ENCODE measurements around the gene FFAR1. TPM values are rescaled to one million over a fixed set of nuclear protein-coding genes. Genes with fewer than 3 reads are reported as not detected.

The FFAR1 gene
- total RNA-seq, 6 donors from 2014 or later, result 0.17 TPM; not detected in 5

DNA sequence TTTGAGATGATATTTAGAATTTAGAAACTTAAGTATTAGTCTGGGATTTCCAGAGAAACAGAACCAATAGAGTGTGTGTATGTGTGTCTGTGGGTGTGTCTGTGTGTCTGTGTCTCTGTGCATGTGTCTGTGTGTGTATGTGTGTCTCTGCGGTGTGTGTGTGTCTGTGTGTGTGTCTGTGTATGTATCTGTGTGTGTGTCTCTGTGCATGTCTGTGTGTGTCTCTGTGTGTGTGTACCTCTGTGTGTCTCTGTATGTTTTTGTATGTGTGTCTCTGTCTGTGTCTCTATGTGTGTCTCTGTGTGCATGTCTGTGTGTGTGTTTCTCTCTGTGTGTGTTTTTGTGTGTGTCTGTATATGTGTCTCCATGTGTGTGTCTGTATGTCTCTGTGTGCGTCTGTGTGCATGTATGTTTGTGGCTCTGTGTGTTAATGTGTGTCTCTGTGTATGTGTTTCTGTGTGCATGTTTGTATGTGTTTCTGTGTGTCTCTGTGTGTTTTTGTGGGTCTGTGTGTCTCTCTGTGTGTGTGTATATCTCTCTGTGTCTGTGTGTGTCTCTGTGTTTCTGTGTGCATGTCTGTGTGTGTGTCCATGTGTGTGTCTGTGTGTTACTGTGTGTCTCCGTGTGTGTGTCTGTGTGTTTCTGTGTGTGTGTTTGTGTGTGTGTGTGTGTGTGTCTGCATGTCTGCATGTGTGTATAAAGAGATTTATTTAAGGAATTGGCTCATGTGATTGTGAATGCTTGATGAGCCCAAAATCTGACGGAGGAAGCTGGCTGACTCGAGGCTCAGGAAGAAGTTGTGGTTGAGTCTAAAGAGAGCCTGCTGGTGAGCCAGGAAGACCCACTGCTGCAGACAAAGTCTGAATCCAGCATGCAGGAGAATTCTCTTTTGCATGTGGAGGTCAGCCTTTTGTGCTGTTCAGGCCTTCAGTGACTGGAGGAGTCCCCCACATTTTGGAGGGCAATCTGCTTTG, 45.3 kb downstream of the FFAR1 start:
- H3K9me3 ChIP-seq, result no peaks in the 10 kb centered on the region
- 66 to 68% methylated on average over 5 of the region's 5 CpGs for WGBS, 2 donors
- H3K27me3 ChIP-seq, result no peaks in the 10 kb centered on the region
- no peak overlapping the region for H3K27ac ChIP-seq
- H3K4me3 ChIP-seq, result no peak overlapping the region
- H3K4me1 ChIP-seq, result peaks cover 0 to 3% (median 0%) of the 10 kb centered on the region in 4 donors
- ATAC-seq (ENCODE audit: low FRiP score in 2 of 2), result no peak
- no peaks in the 10 kb centered on the region for H3K36me3 ChIP-seq
- no peak for DNase-seq
- TF ChIP-seq, protein P1, sequence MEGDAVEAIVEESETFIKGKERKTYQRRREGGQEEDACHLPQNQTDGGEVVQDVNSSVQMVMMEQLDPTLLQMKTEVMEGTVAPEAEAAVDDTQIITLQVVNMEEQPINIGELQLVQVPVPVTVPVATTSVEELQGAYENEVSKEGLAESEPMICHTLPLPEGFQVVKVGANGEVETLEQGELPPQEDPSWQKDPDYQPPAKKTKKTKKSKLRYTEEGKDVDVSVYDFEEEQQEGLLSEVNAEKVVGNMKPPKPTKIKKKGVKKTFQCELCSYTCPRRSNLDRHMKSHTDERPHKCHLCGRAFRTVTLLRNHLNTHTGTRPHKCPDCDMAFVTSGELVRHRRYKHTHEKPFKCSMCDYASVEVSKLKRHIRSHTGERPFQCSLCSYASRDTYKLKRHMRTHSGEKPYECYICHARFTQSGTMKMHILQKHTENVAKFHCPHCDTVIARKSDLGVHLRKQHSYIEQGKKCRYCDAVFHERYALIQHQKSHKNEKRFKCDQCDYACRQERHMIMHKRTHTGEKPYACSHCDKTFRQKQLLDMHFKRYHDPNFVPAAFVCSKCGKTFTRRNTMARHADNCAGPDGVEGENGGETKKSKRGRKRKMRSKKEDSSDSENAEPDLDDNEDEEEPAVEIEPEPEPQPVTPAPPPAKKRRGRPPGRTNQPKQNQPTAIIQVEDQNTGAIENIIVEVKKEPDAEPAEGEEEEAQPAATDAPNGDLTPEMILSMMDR (IDR thresholded peaks at IDR 0.05), result no peak
- no peak for TF ChIP-seq POLR2AphosphoS5 (IDR thresholded peaks at IDR 0.05)
- no peak for TF ChIP-seq POLR2A (IDR thresholded peaks at IDR 0.05)
- no peak for TF ChIP-seq EP300 (IDR thresholded peaks at IDR 0.05)

DNA sequence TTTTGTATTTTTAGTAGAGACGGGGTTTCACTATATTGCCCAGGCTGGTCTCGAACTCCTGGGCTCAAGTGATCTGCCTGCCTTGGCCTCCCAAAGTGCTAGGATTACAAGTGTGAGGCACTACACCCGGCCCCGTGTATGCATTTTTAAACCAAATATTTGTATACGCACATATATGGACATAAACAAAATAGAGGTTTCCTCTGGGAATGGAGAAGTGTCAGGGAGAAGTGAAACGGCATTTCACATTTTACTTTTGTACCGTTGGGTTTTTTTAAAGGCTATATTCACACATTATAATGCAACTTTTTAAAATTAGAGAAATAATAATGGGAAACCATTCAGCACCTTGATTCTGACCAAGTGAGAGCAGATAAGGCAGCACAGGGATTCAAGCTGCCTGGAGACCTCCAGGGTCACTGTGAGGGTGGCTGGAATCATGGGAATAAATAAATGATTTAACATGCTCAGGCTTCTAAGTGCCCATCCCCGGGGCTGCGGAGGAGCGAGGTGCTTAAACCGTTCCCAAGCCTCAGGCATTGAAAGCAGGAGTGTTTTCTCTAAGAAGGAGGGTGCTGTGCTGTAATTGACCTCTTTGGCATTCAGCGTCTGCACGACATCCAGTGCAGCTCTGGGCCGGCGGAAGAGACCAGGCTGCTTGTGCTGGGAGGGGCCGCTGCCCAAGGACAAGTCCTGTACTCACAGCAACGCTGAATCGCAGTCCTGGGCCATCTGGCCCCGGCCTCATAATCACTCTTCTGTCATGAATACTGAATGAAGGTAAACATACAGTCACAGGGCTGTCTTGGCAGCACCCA, 47.9 kb downstream of the FFAR1 start:
- Histone ChIP-seq H3K9me3 (no peaks in the 10 kb centered on the region), H3K27me3 (no peaks in the 10 kb centered on the region), H3K4me1 (peaks cover 0 to 3% (median 0%) of the 10 kb centered on the region in 4 donors), H3K36me3 (no peaks in the 10 kb centered on the region), H3K4me3 (no peak overlapping the region), H3K27ac (no peak overlapping the region)
- WGBS, 2 donors, result 38 to 59% methylated on average over 19 of the region's 19 CpGs
- TF ChIP-seq POLR2A (IDR thresholded peaks at IDR 0.05), result no peak
- TF ChIP-seq, protein P1 (IDR thresholded peaks at IDR 0.05), result no peak
- TF ChIP-seq EP300 (IDR thresholded peaks at IDR 0.05), result no peak
- no peak for TF ChIP-seq POLR2AphosphoS5 (IDR thresholded peaks at IDR 0.05)
- DNase-seq, result peak; percentile 22 to 43
- ATAC-seq (ENCODE audit: low FRiP score in 2 of 2), result peak in 1 of 2 donors; percentile 16

DNA sequence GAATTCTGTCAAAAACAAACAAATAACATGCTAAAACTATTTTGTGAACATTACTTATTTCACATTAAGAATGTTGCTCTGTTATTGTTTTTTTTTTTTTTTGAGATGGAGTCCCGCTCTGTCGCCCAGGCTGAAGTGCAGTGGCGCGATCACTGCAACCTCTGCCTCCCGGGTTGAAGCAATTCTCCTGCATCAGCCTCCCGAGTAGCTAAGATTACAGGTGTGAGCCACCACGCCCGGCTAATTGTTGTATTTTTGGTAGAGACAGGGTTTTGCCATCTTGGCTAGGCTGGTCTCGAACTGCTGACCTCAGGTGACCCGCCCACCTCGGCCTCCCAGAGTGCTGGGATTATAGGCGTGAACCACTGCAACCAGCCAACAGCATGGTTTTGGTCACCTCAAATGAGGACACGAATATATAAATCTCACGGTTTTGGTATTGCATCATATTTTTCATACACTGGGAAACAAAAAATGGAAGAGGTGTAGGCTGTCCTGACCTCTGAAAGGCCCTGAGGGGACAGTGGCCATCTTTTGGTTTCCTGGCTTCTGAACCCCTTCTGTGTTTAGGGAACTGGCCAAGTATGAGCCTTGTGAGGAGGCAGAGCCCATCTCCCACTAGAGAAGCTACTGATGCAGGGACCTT, 48.7 kb downstream of the FFAR1 start:
- no peak for ATAC-seq (ENCODE audit: low FRiP score in 2 of 2)
- WGBS, 2 donors, result 91 to 92% methylated on average over 14 of the region's 14 CpGs

DNA sequence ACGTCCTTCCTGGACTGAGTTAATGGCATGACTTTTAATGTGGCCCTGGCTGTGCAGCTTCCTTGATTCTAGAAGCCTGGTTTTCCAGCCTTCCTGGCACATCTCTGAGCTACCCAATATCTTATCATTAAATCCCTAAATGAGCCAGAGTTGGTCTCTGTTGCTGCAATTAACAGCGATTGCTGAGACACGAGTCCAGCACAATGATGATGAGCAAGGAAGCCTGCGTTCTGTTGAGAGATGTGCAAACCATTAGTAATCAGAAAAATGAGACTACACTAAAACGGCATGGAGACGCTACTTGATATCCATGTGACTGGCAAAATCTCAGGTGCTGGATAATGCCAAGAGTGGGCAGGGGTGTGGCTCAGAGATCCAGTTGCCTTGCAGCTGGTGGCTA, 49.4 kb downstream of the FFAR1 start:
- Histone ChIP-seq H3K4me1 (peaks cover 0 to 3% (median 0%) of the 10 kb centered on the region in 4 donors), H3K36me3 (no peaks in the 10 kb centered on the region), H3K9me3 (no peaks in the 10 kb centered on the region), H3K27me3 (no peaks in the 10 kb centered on the region), H3K27ac (no peak overlapping the region), H3K4me3 (no peak overlapping the region)
- TF ChIP-seq, protein P1 (IDR thresholded peaks at IDR 0.05), result no peak
- no peak for TF ChIP-seq EP300 (IDR thresholded peaks at IDR 0.05)
- no peak for TF ChIP-seq POLR2AphosphoS5 (IDR thresholded peaks at IDR 0.05)
- TF ChIP-seq POLR2A (IDR thresholded peaks at IDR 0.05), result no peak
- ATAC-seq (ENCODE audit: low FRiP score in 2 of 2), result no peak
- no peak for DNase-seq
- 88% methylated on average over 6 of the region's 6 CpGs for WGBS, 2 donors

More for the DNA sequence above, 48.7 kb downstream of the FFAR1 start:
- Histone ChIP-seq H3K27me3 (no peaks in the 10 kb centered on the region), H3K4me3 (no peak overlapping the region), H3K27ac (no peak overlapping the region), H3K4me1 (peaks cover 0 to 3% (median 0%) of the 10 kb centered on the region in 4 donors), H3K9me3 (no peaks in the 10 kb centered on the region), H3K36me3 (no peaks in the 10 kb centered on the region)
- DNase-seq, result no peak
- TF ChIP-seq, protein P1 (IDR thresholded peaks at IDR 0.05), result no peak

Other genes with a start within 250 kb of the FFAR1 start
- gene FXYD3, start 232.1 kb upstream of the FFAR1 start, total RNA-seq, result 100 to 1,000 TPM in 5 of 6 donors, 10 to 100 TPM in 1; 94.3 to 236 (median 195) TPM
- 10 to 100 TPM in 2 of 6 donors, 1 to 10 TPM in 4; 3.3 to 25.3 (median 7.1) TPM for gene LGI4, start 212.8 kb upstream of the FFAR1 start, total RNA-seq
- 10 to 100 TPM in 4 of 6 donors, 1 to 10 TPM in 2; 3.8 to 64.9 (median 25.2) TPM for gene FXYD1, start 209.1 kb upstream of the FFAR1 start, total RNA-seq
- under 1 TPM in 1 of 6 donors, not detected in 5; 0.34 TPM for gene FXYD7, start 204.6 kb upstream of the FFAR1 start, total RNA-seq
- 100 to 1,000 TPM in 2 of 6 donors, 10 to 100 TPM in 4; 40.4 to 153 (median 91.8) TPM for gene FXYD5, start 193.2 kb upstream of the FFAR1 start, total RNA-seq
- gene FAM187B, start 119.2 kb upstream of the FFAR1 start, total RNA-seq, result not detected
- 100 to 1,000 TPM in 1 of 6 donors, 10 to 100 TPM in 5; 54.5 to 151 (median 76.5) TPM for gene LSR, start 98.9 kb upstream of the FFAR1 start, total RNA-seq
- 100 to 1,000 TPM in 5 of 6 donors, 10 to 100 TPM in 1; 96.7 to 289 (median 175) TPM for gene USF2, start 78.9 kb upstream of the FFAR1 start, total RNA-seq
- 1 to 10 TPM in 1 of 6 donors, under 1 TPM in 3, not detected in 2; 0.46 to 8.4 (median 0.76) TPM for gene HAMP, start 65.4 kb upstream of the FFAR1 start, total RNA-seq
- 1 to 10 TPM in 2 of 6 donors, under 1 TPM in 2, not detected in 2; 0.51 to 6.2 (median 2.2) TPM for gene MAG, start 55.7 kb upstream of the FFAR1 start, total RNA-seq
- gene CD22, start 18.7 kb upstream of the FFAR1 start, total RNA-seq, result 10 to 100 TPM in 5 of 6 donors, 1 to 10 TPM in 1; 8.8 to 36.7 (median 24.7) TPM
- gene FFAR3, start 10.6 kb downstream of the FFAR1 start, total RNA-seq, result under 1 TPM in 1 of 6 donors, not detected in 5; 0.24 TPM
- under 1 TPM in 2 of 6 donors, not detected in 4; 0.14 to 0.17 TPM for gene GPR42, start 23.2 kb downstream of the FFAR1 start, total RNA-seq
- 1 to 10 TPM in 3 of 6 donors, under 1 TPM in 2, not detected in 1; 0.22 to 9.0 (median 2.1) TPM for gene FFAR2, start 100.4 kb downstream of the FFAR1 start, total RNA-seq
- under 1 TPM in 1 of 6 donors, not detected in 5; 0.61 TPM for gene KRTDAP, start 142.6 kb downstream of the FFAR1 start, total RNA-seq
- gene DMKN, start 165.7 kb downstream of the FFAR1 start, total RNA-seq, result 100 to 1,000 TPM in 3 of 6 donors, 10 to 100 TPM in 3; 64.9 to 127 (median 101) TPM
- not detected for gene SBSN, start 180.4 kb downstream of the FFAR1 start, total RNA-seq
- gene GAPDHS, start 185.6 kb downstream of the FFAR1 start, total RNA-seq, result not detected
- gene TMEM147, start 197.7 kb downstream of the FFAR1 start, total RNA-seq, result 10 to 100 TPM; 25.1 to 94.2 (median 71.2) TPM
- not detected for gene ATP4A, start 215.8 kb downstream of the FFAR1 start, total RNA-seq
- gene PMIS2, start 238.3 kb downstream of the FFAR1 start, total RNA-seq, result not detected

Measured in upper lobe of left lung (tissue), 6 donors.